Non-pigmented ciliary epithelial cell (primary cell): ENCODE results near the gene CCR2.

Experiments
- DNase-seq: peaks from one replicate; pipeline ENCODE4 v3.0.0-alpha.2; 2010; ENCODE audit warnings: low read depth

Gene CCR2

DNA sequence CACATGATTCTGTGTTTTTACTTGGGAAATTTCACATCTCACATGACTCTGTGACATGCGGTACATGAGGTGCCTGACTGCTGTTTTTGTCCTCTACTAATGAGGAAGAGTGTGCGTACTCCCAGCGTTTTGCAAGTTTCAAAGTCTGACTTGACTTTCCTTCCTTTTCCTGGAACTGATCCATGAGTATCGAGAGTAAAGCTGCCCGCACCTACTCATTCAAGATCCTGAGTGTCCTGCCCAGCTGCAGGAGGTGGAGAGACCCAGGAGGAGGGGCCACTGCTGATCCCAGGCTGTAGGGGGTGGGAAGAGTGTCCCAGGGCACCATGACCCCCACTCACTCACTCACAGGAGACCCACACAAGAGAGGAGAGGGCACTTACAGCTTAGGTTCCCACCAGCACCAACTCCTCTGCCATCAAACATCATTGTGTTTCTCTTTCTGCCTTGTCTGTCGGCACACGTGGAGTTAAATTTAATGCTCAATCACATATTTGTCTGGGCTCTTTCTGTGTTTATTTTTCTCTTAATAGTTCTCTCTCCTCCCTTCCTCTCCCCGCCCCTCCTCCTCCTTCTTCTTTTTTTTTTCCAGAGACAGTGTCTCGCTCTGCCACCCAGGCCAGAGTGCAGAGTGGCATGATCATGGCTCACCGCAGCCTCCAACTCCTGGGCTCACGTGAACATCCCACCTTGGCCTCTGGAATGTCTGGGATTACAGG lies 51.5 kb downstream of the CCR2 start:
- DNase-seq, result no peak

DNA sequence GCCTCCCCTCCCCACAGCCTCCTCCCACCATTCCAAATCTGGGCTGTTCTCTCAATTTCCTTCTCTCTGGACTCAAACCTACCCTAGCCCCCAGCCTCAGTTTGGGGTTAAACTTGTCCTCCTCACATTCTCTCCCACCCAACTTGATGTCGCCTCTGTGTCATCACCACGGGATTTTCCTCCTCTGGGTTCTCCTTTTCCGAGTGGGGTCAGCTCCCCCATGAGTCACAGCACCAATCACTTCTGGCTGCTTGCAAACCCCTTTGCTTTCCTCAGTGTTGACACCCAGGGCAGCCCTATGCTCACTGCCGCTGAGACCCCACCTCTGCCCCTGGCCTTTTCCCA lies 52.5 kb downstream of the CCR2 start:
- DNase-seq, result no peak

- no peak for DNase-seq
Measured at GRCh38 chr3:46406788-46407611, 53.1 kb downstream of the CCR2 start, which contains the start of the genes CCR5AS and CCRL2. Gene CCR5AS, minus strand, starts transcription at chr3:46407066. Gene CCRL2, plus strand, starts transcription at chr3:46407259. Its CDS starts 821 bp downstream, at chr3:46408080.

- no peak for DNase-seq
Measured at GRCh38 chr3:46407970-46408369, 54.1 kb downstream of the CCR2 start.

DNA sequence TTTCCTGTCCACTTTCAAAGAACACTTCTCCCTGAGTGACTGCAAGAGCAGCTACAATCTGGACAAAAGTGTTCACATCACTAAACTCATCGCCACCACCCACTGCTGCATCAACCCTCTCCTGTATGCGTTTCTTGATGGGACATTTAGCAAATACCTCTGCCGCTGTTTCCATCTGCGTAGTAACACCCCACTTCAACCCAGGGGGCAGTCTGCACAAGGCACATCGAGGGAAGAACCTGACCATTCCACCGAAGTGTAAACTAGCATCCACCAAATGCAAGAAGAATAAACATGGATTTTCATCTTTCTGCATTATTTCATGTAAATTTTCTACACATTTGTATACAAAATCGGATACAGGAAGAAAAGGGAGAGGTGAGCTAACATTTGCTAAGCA lies 54.9 kb downstream of the CCR2 start:
- DNase-seq, result no peak

GRCh38 chr3:46409739-46410489 lies 56.0 kb downstream of the CCR2 start:
- DNase-seq, result no peak
